NCI-H524 (cell line): ENCODE data around the gene IL23A.

Source experiments
- DNase-seq, 2 experiments: peaks; one replicate each; lab custom pipeline; 2025; lab: John Stamatoyannopoulos, UW

IL23A gene

DNA sequence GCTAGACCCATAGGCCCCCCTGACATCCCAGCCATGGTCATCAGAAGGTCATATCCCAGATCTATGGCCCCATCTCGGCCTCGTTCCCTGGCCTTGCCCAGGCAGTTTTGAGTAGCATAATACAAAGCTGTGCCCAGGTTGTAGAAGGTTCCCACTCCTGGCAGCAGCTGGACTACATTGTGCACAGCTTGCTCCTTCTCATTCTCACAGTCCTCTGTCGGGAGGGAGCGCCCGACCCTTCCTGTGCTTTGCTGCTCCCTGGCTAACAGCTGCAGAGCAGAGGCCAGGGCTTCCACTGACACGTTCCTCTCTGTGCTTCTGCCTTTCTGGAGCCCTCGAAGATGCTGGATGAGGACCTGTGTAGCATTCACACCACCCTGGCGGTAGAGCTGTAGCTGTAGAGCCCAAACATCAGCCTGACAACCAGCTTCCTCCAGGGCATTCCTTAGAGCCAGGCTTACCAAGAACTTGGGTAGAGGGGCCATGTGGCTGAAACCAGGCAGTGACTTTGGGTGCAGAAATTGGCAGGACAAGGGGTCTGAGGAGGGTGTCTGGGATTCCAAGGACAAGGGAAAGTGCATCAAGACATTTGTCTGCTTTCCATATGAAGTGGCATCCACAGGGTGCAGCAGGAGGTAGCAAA, 22.9 kb downstream of the IL23A start:
- no peak for DNase-seq

GRCh38 chr12:56362130-56363059, 23.7 kb downstream of the IL23A start, which contains the start of gene APOF:
APOF (minus strand) TSS chr12:56362857; CDS start chr12:56362745, 112 bp downstream.
- no peak for DNase-seq

GRCh38 chr12:56366948-56367347, 28.3 kb downstream of the IL23A start:
- no peak for DNase-seq

DNA sequence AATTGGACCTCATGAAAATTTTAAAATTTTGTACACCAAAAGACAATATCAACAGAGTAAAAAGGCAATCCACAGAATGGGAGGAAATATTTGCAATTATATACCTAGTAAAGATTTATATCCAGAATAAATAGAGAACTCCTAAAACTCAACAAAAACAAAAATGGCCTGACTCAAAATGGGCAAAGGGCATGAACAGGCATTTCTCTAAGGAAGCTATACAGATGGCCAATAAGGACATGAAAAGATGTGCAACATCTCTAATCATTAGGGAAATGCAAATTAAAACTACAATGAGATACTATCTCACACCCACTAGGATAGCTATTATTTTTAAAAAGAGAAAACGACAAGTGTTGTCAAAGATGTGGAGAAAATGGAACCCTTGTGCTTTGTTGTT, 34.8 kb downstream of the IL23A start:
- DNase-seq, result no peak

DNA sequence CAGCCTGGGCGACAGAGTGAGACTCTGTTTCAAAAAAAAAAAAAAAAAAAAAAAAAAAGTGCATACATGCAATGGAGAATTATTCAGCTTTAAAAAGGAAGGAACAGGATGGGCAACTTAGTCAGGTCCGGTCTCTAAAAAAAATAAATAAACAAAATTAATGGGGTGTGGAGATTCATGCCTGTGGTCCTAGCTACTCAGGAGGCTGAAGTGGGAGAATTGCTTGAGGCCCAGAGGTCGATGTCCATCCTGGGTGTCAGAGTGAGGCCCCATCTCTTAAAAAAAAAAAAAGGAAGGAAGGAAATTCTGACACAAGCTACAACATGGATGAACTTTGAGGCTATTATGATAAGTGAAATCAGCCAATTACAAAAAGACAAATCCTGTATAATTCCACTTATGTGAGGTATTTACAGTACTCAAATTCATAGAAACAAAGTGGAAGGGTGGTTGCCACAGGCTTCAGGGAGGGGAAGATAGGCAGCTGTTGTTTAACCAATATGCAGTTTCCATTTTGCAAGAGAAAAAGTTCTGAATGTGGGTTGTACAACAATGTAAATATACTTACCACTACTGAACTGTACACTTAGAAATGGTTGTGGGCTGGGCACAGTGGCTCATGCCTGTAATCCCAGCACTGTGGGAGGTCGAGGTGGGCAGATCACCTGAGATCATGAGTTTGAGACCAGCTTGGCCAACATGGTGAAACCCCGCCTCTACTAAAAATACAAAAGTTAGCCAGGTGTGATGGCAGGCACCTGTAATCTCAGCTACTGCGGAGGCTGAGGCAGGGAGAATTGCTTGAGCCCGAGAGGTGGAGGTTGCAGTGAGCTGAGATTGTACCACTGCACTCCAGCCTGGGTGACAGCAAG, 36.3 kb downstream of the IL23A start:
- DNase-seq, result no peak

DNA sequence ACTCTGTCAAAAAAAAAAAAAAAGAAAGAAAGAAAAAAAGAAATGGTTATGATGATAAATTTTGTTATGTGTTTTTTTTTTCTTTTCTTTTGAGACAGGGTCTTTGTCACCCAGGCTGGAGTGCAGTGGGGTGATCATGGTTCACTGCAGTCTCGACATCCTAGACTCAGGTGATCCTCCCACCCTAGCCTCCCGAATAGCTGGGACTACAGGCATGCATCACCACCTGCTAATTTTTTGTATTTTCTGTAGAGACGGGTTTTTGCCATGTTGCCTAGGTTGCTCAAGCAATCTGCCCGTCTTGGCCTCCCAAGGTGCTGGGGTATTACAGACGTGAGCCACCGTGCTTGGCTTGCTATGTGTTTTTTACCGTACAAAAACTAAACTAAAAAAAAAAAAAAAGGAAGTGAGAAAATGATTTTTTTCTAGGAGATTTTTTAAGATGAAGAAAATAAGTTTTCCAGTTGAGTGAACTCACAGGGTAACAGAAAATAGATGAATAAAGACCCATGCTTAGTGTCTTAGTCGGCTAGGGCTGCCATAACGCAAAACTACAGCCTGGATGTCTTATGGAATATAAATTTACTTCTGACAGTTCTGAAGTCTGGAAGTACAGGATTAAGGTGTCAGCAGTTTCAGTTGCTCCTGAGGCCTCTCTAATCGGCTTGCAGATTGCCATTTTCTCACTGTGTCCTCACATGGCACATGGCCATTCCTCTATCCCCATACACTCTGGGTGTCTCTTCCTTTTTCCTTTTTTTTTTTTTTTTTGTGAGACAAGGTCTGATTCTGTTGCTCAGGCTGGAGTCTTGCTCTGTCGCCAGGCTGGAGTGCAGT, 37.1 kb downstream of the IL23A start:
- no peak for DNase-seq

DNA sequence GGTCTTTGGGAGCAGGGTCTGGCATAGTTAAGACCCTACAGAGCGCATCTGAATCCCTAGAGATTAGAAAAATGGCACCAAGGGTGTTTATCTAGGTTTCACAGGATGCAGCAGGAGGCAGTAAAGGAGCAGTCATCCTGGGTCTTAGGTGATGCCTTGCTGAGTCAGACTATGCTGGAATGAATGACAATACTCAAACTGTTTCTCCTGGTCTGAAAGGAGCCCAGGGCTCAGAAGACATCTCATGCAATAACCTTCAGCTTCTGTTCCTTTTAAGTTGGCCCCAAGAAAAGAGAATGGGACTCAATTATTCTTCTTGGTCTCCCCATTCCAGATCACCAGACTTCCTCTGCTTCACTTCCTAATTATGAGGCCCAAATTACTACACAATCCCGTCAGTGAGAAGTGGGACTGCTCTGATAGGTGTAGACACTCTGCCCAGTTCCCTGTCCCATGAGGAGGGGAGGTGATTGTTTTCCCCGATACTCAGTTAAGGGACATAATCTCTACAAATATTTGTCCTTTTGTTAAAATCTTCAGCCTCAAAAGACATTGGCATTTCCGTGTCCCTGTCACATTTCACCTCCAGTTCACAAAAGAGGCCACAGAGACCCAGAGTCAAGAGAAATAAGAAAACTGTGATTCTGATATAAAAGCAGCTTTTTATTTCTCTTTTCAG, 38.8 kb downstream of the IL23A start:
- no peak for DNase-seq

DNA sequence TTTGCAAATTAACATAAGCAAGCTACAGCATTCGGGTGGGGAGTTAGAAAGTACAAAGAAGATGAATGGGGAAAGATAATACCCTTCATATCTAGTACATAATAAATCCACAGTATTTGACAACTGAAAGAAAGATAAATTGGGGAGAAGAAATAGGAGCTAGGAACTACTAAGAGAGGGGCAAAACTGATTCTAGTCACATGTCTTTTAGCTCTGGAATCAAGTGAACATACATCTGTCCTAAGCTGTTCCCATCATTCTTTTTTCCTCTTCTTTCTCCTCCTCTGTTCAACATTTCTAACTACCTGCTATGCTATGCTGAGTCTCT, 39.3 kb downstream of the IL23A start:
- no peak for DNase-seq

- no peak for DNase-seq
These were observed 43.9 kb downstream of the IL23A start for GRCh38 chr12:56382611-56383010.

DNA sequence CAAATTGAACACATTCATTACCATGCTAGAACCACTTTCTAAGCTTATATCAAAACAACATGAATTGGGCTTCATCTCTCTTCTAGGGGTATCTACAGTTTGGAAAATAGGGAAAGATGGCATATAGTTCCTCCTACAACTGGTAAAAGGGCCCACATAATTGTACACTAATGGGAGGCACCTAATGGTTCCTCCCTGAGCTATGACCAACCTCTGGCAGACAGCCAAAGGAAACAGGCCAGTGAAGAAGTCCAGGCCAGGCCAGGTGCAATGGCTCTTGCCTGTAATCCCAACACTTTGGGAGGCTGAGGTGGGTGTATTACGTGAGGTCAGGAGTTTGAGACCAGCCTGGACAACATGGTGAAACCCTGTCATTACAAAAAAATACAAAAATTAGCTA, 47.2 kb downstream of the IL23A start:
- no peak for DNase-seq

- DNase-seq, result no peak
These were observed 48.6 kb downstream of the IL23A start for GRCh38 chr12:56387152-56387736.

- DNase-seq, result no peak
These were observed 50.7 kb downstream of the IL23A start for GRCh38 chr12:56389412-56389811.
